H1 (cell line): Measurements from ENCODE around the gene SLC17A3. TPM values are rescaled to one million over a fixed set of nuclear protein-coding genes. Genes with fewer than 3 reads are reported as not detected.

Experiments
- GABPA ChIP-seq: IDR thresholded peaks from 2 replicates; pipeline ENCODE4 v1.6.1; 2011; ENCODE audit warnings: mild to moderate bottlenecking, low read length, moderate library complexity, borderline replicate concordance; ENCODE audit not compliant: insufficient read depth
- GTF2F1 ChIP-seq: IDR thresholded peaks from 2 replicates; pipeline ENCODE4 v1.6.1; 2012; ENCODE audit warnings: low read depth, low read length, improper control_type of control experiment, borderline replicate concordance
- HDAC6 ChIP-seq: IDR thresholded peaks from one replicate; pipeline ENCODE4 v1.7.1; 2012; ENCODE audit warnings: low read depth, mild to moderate bottlenecking, inconsistent platforms, low read length, moderate library complexity
- JUN ChIP-seq: IDR thresholded peaks from 2 replicates; pipeline ENCODE4 v1.6.1; 2011; ENCODE audit warnings: low read depth, mild to moderate bottlenecking, improper control_type of control experiment, low read length
- POLR2A ChIP-seq, 2 experiments: IDR thresholded peaks; 1 replicate in 1 of 2; 2 replicates in 1 of 2; pipeline ENCODE4 v1.6.1; 2011; ENCODE audit warnings: low read depth in 2 of 2, low read length in 2 of 2, mild to moderate bottlenecking in 2 of 2; ENCODE audit errors: control extremely low read depth in 1 of 2
- SP2 ChIP-seq: IDR thresholded peaks from 2 replicates; pipeline ENCODE4 v1.6.1; 2012; ENCODE audit warnings: mild to moderate bottlenecking, low read length, inconsistent platforms
- SP4 ChIP-seq: IDR thresholded peaks from 2 replicates; pipeline ENCODE4 v1.6.1; 2012; ENCODE audit warnings: low read length, inconsistent platforms
- TBP ChIP-seq: IDR thresholded peaks from 2 replicates; pipeline ENCODE4 v1.6.1; 2011; ENCODE audit warnings: low read depth, low read length, improper control_type of control experiment
- TCF12 ChIP-seq: IDR thresholded peaks from 2 replicates; pipeline ENCODE4 v1.6.1; 2011; ENCODE audit warnings: low read depth, mild to moderate bottlenecking, low read length
- polyA plus RNA-seq, 7 experiments: library from polyadenylated mRNA; depleted of rRNA in 3 of 7; stranded (reverse) in 5 of 7; unstranded in 2 of 7; fragments of >200 nt in 5 of 7; fragments of 200-250 nt in 2 of 7; gene quantifications; 1 replicate in 5 of 7; 2 replicates in 1 of 7; 4 replicates in 1 of 7; pipeline versions ENCODE4 v1.2.1 to v1.2.3, GENCODE V29; 2011 to 2013; ENCODE audit warnings: missing spikeins in 2 of 7, mixed read lengths in 2 of 7
- total RNA-seq: library from RNA; stranded (reverse); fragmentation: NEBNext Ultra II Directional; extraction: Animal tissue kit (Norgen Biotek cat#: 25700); gene quantifications from 2 replicates; pipeline ENCODE4 v1.2.1, GENCODE V29; 2021

Gene SLC17A3
- total and polyA plus RNA-seq, 2 of the 8 experiments (the other 6 are each of a cell fraction or from before 2014, with no cell fraction given), result not detected

DNA sequence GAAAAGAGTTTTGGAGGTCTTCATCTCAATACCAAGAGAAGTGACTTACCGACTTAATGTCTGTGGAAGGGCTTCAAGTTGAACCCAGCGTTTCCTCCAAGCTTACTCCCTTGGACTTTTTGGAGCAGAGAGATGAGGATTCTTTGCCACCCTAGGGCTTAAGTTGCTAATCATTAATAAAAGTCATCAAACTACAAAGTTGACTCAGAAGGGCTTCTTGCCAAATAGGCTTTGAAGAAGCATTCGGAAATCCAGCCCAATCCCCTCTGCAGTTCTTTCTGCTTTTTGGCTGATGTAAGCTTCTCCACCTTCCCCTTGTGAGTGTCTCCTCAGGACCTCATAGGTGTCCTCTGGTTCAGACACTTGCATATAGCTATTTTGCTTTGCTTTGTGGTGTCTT lies at the start of gene SLC17A3 (continued):
- TF ChIP-seq GABPA (no peak), SP2 (no peak), TCF12 (no peak), GTF2F1 (no peak), POLR2A (IDR thresholded peaks at IDR 0.05; ENCODE audit: control extremely low read depth in 1 of 2, low read depth in 2 of 2, low read length in 2 of 2) (no peak), TBP (no peak), HDAC6 (no peak), JUN (no peak), SP4 (no peak)
